Umbilical cord (tissue), 2 donors: ENCODE data around the gene CEACAM18. TPM values are rescaled to one million over a fixed set of nuclear protein-coding genes. Genes with fewer than 3 reads are reported as not detected.
"Not testable (repeated sequence)": the region's sequence is repeated elsewhere in the genome, so short reads cannot be mapped to it uniquely, and the experiment has no call there.

Experiments used
- DNase-seq: peaks from one replicate; pipeline ENCODE4 v3.0.0-alpha.2; 2015; ENCODE audit warnings: low spot score
- total RNA-seq: library from RNA; depleted of rRNA; stranded (reverse); fragments of >200 nt; gene quantifications from one replicate; pipeline ENCODE4 v1.2.3, GENCODE V29; 2014; ENCODE audit warnings: low replicate concordance; ENCODE audit not compliant: insufficient read depth

The CEACAM18 gene
- not detected for total RNA-seq

- no peak for DNase-seq
Observed at GRCh38 chr19:51478381-51479234, at the start of gene CEACAM18. Gene CEACAM18 (plus strand): TSS chr19:51478539.

- DNase-seq, result no peak
Observed at GRCh38 chr19:51430221-51430620, 48.1 kb upstream of the CEACAM18 start.

- no peak for DNase-seq
Observed at GRCh38 chr19:51431124-51431523, 47.2 kb upstream of the CEACAM18 start.

GRCh38 chr19:51433043-51433442, 45.3 kb upstream of the CEACAM18 start:
- no peak for DNase-seq

DNA sequence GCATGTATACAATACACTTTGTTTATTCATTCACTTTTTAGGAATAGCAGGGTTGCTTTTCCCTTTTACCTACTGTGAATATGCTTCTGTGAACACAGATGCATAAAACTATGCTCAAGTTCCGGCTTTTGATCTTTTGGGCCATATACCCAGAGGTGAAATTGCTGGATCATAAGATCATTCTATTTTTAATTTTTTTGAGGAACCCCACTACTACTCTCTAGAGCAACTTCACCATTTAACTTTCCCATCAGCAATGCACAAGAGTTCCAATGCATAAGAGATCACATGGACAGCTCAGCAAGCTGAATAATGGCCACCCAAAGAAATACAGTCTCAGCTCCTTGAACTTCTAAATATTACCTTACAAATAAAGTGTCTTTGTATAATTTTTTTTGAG, 43.9 kb upstream of the CEACAM18 start:
- DNase-seq, result no peak

DNA sequence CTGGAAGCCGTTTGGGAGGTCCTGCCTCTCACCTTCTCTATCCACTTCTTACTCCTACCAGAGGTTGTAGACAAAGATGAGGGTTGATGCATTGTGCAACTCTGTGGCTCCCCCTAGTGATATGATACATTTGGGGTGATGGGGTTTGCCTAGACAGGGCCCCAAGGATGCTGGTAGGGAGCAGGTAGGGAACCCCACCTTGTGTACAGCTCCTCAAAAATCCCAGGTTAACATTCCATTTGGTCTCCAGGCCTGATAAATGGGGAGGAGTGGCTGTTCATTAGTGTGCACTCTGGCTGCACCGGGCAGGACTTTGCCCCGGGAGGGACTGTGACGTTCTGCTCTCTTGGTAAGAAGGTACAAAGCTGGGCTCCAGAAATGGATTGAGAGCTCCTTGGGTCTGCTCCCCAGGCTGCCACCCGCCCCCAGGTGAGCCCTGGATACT, 39.3 kb upstream of the CEACAM18 start:
- DNase-seq, result no peak

DNA sequence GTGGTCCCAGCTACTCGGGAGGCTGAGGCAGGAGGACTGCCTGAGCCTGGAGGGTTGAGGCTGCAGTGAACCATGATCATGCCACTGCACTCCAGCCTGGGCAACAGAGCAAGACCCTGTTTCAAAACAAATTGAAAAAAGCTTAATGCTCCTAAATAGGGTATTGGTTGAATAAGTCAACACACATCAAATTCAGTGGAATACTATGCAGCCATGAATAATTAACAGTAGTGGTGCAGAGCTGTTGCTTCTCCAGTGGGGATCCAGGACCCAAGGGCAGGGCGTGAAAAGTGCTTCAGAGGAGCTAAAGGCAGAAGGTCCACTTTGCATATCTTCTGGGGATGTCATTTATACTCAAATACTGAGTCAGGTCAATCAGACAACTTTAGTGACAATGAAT, 38.3 kb upstream of the CEACAM18 start:
- DNase-seq, result no peak

GRCh38 chr19:51440846-51441409, 37.4 kb upstream of the CEACAM18 start:
- DNase-seq, result no peak

DNA sequence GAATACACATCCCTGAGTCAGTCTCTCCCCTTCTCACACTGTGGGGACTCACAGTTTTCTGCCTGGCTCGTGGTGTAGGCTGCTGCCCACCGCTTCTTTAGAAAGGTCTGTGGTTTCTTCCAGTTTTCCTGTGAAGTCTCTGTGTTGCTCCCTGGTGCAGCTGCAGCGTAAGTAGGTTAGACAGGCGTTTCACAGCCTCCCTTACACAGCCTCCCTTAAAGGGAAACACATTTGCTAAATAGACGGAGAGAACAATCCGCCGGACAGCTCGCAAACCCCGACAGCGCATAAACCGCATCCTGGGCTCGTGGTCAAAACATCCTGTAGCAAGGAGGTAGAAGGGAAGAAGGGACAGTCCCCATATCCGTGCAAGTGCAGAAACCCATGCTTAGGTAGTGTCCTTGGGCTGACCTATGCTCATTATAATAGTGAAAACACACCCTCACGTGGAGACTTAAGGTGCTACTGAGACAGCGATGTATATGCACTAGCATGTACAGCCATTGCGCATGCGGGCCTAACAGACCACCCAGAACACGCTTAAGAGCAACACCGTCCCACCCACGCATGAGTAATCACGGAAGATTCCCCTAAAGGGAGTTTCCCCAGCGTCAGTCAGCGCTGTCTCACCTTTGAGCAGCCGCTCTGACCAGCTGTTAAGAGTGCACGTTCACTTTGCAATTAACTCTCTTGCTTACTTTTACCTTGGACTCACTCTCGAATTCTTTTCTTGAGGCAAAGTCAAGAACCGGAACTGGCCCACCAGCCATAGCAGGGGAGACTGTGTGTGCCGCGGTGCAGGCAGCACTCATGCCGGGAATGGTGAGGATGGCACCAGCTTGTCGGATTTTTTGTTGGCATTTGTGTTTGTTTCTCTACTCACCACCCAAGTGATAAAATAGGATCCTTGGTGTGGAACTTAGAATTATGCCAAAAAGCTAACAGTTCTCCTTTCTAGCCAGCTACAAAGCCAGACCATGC, 36.6 kb upstream of the CEACAM18 start:
- no peak for DNase-seq

GRCh38 chr19:51447510-51447909, 30.8 kb upstream of the CEACAM18 start:
- not testable (repeated sequence) for DNase-seq

GRCh38 chr19:51448011-51448410, 30.3 kb upstream of the CEACAM18 start:
- DNase-seq, result no peak

DNA sequence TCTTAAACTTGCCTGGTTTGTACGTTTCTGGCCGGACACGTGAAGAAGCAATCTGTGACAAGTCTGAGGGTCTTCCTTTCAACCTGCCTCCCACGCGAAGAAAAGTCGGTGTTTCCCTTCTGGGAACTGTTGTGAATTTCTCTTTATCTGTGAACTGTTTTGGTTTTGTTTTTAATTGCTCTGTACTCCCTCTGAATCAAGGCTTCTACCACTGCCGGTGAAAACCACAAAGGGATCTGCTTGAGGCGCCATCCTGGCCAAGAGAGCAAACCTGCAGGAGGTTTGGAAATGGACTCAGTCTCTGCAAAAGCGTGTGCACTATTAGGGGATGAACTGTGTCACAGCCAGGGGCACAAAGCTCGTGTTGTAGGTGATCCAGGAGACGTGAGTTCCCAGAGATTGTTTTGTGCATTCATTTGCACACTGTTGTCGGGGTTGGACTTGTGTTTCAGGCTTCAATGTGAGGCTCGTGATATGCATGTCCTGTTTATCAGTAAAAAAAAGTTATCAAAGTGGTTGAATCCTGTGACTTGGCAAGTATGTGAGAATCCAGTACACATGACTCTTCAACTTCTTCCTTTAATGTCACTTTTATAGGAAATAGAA, 29.8 kb upstream of the CEACAM18 start:
- DNase-seq, result no peak

- no peak for DNase-seq
Observed at GRCh38 chr19:51450730-51451307, 27.5 kb upstream of the CEACAM18 start.

DNA sequence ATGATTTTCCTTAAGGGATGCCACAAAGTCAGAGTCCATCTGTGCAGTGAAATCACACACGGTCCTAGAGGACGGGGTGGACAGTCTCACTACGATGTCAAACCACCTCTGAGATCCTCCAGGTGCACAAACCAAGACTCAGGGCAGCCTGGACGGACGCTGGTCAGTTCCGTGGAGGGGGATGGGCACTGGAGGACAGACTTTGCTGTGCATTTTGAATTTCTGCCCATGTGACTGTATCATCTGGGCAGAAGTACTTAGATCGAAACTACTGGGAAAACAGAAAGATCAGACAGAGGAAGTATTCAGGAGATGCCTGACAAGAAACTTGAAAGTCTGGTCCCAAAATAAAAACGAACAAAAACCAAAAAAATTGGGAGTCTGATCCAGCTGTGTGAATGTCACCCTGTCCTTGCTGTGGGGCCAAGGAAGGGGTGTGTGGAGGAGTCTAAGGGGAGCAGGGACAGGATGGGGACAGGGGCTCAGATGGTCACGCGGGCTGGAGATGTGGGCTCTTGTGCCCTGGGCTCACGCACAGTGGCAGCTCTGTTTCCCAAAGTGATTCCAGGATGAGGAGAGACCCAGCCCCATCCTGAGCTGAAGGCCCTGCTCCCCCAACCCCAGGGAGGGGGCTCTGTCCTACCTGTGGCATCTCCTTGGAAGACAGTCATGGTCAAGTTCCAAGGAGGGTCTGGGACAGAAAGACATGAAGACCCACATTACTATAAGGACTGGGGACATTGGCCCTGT, 21.6 kb upstream of the CEACAM18 start:
- peak; percentile 17 for DNase-seq

GRCh38 chr19:51457351-51458013, 20.9 kb upstream of the CEACAM18 start:
- DNase-seq, result no peak

- DNase-seq, result no peak
Observed at GRCh38 chr19:51458051-51458645, 20.2 kb upstream of the CEACAM18 start, which contains the start of gene SIGLEC8. Gene SIGLEC8 (minus strand): TSS chr19:51458454. CDS start chr19:51458387, 67 bp downstream.

- no peak for DNase-seq
Observed at GRCh38 chr19:51458899-51459505, 19.3 kb upstream of the CEACAM18 start.

DNA sequence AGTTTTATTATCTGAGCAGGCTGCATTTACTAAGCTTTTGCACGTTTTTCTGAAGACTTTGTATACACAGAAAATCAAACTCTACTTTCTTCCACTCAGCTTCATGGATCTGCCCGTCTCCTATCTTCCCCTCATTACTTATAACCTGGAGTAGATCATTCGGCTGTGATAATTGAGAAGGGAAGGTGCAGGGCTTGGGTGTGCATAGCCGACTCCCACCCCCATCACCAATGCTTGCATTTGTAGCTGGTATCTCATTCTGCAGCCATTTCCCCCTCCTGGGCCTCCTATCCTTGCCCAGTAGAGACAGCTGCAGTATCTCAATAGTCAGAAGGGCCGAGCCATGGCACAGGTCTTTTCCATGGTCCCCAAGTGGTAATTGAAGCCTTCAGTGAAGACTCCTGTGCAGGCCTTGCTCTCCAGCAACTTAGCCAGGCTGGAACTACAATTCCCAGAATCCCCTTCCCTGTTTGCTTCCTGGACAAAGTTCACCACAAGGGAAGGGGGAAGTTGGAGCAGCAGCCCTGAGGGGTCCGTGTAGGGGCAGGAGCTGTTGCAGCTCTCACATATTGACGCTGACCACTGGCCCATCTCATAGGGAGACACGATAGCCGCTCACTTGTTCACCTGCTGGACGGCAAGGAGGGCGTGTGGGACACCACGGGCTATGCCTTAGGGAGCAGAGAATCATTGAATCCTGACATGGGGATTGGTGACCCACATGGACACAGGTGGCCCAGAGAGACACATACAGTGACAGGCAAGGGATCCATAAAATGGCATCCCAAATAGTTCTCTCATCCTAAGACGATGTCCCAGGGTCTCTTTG, 18.0 kb upstream of the CEACAM18 start:
- peak; percentile 26 for DNase-seq
